Panc1 (cell line): Measurements from ENCODE around the gene SENP6. TPM values are rescaled to one million over a fixed set of nuclear protein-coding genes. Genes with fewer than 3 reads are reported as not detected.

ENCODE experiments used
- ATAC-seq: fragments of 200-7000 bp; cut with Tn5 transposase; 2 replicates; pipeline ENCODE4 v1.9.1; 2020; ENCODE audit warnings: mild to moderate bottlenecking, moderate library complexity
- BruUV-seq: library from RNA; stranded (reverse); fragments of 400-500 nt; replicated peaks from 2 replicates; lab custom pipeline; 2021; lab: Mats Ljungman, UMichigan
- CTCF ChIA-PET: fragments of 300-600 bp; sonication (Branson Sonifier 250); formaldehyde crosslinking; loops from one replicate; lab custom pipeline; 2022; ENCODE audit warnings: antibody characterized with exemption; lab: Charles Lee
- POLR2A ChIA-PET: fragments of 300-600 bp; sonication (Branson Sonifier 250); formaldehyde crosslinking; loops from one replicate; lab custom pipeline; 2022; ENCODE audit warnings: antibody characterized with exemption; lab: Charles Lee
- DNase-seq: peaks from one replicate; pipeline ENCODE4 v3.0.0-alpha.2; 2010; ENCODE audit warnings: low read depth, low spot score
- H3K27ac ChIP-seq: 2 replicates; pipeline ENCODE4 v1.5.1; 2011; ENCODE audit warnings: mild to moderate bottlenecking, low read length, inconsistent platforms
- H3K27me3 ChIP-seq: fragments of 200-500 bp; sonication (Bioruptor generic); 2 replicates; pipeline ENCODE4 v1.6.0; 2014; ENCODE audit warnings: low read length, inconsistent platforms; ENCODE audit not compliant: control insufficient read depth, insufficient read depth
- H3K36me3 ChIP-seq: fragments of 200-500 bp; sonication (Bioruptor generic); 2 replicates; pipeline ENCODE4 v1.5.1; 2014; ENCODE audit warnings: inconsistent platforms, mild to moderate bottlenecking, low read length, moderate library complexity; ENCODE audit not compliant: control insufficient read depth, insufficient read depth
- H3K4me1 ChIP-seq: 2 replicates; pipeline ENCODE4 v1.5.1; 2011; ENCODE audit warnings: inconsistent platforms, mild to moderate bottlenecking, low read length, moderate library complexity; ENCODE audit not compliant: control insufficient read depth, insufficient read depth
- H3K4me3 ChIP-seq, 2 experiments: 2 replicates each; pipeline ENCODE4 v1.5.1; 2011 to 2012; ENCODE audit warnings: low read depth in 2 of 2, low read length in 2 of 2, mild to moderate bottlenecking in 2 of 2, inconsistent platforms in 1 of 2, moderate library complexity in 1 of 2
- H3K9me3 ChIP-seq: fragments of 200-500 bp; sonication (Bioruptor generic); 2 replicates; pipeline ENCODE4 v1.5.1; 2014; ENCODE audit warnings: low read depth, mild to moderate bottlenecking, inconsistent platforms, low read length, moderate library complexity; ENCODE audit not compliant: control insufficient read depth, insufficient read depth
- POLR2AphosphoS5 ChIP-seq: IDR thresholded peaks from 2 replicates; pipeline ENCODE4 v1.6.1; 2012; ENCODE audit warnings: mild to moderate bottlenecking, low read depth, low read length, moderate library complexity
- SIN3A ChIP-seq: IDR thresholded peaks from 2 replicates; pipeline ENCODE4 v1.6.1; 2012; ENCODE audit warnings: low read depth, mild to moderate bottlenecking, low read length, moderate library complexity, borderline replicate concordance; ENCODE audit not compliant: insufficient read depth
- TCF7L2 ChIP-seq: IDR thresholded peaks from 2 replicates; pipeline ENCODE4 v1.6.1; 2011; ENCODE audit warnings: mild to moderate bottlenecking, low read depth, low read length, inconsistent platforms
- in situ Hi-C: cut with HindIII; loops from 2 replicates; pipeline ENCODE4 v1.10.0; 2016; ENCODE audit warnings: low sequenced_read_pairs, low pct_unique_long_range_greater_than_20kb
- intact Hi-C: fragments of 100-400 bp; cut with micrococcal nuclease; formaldehyde crosslinking; loops from one replicate; pipeline ENCODE4 v1.10.0; 2022; ENCODE audit not compliant: unreplicated experiment
- total RNA-seq: library from RNA; stranded (reverse); gene quantifications from one replicate; pipeline ENCODE4 v1.2.1, GENCODE V29; 2021; ENCODE audit not compliant: unreplicated experiment
- TF ChIP-seq, protein P1 (sequence below), 2 experiments: IDR thresholded peaks; 2 replicates each; pipeline ENCODE4 v1.6.1; 2011 to 2012; ENCODE audit warnings: low read depth in 2 of 2, control low read depth in 1 of 2, low read length in 1 of 2, mild to moderate bottlenecking in 1 of 2, moderate library complexity in 1 of 2; ENCODE audit not compliant: insufficient read depth in 1 of 2
- TF ChIP-seq, protein P2 (sequence below): fragments of 450-650 bp; IDR thresholded peaks from 2 replicates; pipeline ENCODE4 v1.5.1; 2017; ENCODE audit warnings: mild to moderate bottlenecking

Gene SENP6
- total RNA-seq, 1 experiment from 2014 or later = 58.7 TPM

DNA sequence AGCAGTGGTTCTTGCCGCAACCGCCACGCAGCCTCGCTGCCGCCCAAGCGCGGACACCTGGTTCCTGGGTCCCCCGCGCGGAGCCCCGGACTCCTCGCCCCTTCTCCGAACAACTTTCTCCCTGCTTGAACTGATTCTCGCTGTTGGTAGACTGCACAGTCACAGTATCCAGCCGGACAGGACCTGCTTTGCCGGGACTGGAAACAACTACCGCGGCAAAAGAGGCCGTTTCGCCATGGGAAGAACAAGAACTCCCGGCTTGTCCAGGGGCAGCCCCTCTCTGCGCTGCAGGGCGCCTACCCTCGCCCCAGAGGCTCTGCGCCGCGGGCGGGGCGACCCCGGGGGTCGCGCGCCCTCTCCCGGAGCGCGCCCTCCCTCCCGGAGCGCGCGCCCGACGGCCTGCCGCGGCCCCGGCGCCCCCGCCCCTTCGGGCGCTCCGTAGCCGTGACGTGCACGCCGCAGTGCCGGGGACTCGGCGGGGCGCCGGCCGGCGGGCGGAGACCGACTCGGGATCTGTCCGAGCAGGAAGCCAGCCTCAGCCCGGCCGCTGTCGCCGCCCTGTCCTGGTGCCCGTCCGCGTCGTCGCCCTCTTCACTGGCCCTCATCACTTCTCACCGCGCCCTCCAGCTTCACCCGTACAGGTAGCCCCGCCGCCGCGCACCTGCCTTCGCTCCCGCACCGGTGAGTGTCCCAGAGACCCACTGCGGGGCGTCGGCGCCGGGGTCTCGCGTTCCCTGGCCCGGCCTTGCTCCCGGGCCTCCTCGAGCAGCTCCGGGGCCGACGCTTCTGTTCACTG is 147.3 kb downstream of the SENP6 start, which contains the start of gene MYO6:
Gene MYO6 (plus strand): TSS at position 497 of the 796 bp plus-strand sequence. CDS start 68,309 bp downstream, outside the sequence.
- in situ Hi-C loops (no loop called here), intact Hi-C loops (no loop called here)
- DNase-seq (no peak), ATAC-seq (peak; percentile 96)
- ChIA-PET CTCF (no interaction called here), POLR2A (no interaction called here)
- Histone ChIP-seq H3K4me3 (peak within 1 kb of the TSS; percentile 76 to 90), H3K4me1 (peaks cover 24% of the 10 kb centered on the region), H3K27ac (peak within 1 kb of the TSS; percentile 89), H3K9me3 (no peaks in the 10 kb centered on the region), H3K36me3 (no peaks in the 10 kb centered on the region), H3K27me3 (no peaks in the 10 kb centered on the region; the same call in 1 of the 2 replicates)
- no TSS peak for BruUV-seq
- TF ChIP-seq SIN3A (peak; percentile 89), TCF7L2 (0 out of 2 replicates have a peak, but pooled peaks have one; percentile 13), POLR2AphosphoS5 (peak; percentile 83)
- TF ChIP-seq, protein P1, sequence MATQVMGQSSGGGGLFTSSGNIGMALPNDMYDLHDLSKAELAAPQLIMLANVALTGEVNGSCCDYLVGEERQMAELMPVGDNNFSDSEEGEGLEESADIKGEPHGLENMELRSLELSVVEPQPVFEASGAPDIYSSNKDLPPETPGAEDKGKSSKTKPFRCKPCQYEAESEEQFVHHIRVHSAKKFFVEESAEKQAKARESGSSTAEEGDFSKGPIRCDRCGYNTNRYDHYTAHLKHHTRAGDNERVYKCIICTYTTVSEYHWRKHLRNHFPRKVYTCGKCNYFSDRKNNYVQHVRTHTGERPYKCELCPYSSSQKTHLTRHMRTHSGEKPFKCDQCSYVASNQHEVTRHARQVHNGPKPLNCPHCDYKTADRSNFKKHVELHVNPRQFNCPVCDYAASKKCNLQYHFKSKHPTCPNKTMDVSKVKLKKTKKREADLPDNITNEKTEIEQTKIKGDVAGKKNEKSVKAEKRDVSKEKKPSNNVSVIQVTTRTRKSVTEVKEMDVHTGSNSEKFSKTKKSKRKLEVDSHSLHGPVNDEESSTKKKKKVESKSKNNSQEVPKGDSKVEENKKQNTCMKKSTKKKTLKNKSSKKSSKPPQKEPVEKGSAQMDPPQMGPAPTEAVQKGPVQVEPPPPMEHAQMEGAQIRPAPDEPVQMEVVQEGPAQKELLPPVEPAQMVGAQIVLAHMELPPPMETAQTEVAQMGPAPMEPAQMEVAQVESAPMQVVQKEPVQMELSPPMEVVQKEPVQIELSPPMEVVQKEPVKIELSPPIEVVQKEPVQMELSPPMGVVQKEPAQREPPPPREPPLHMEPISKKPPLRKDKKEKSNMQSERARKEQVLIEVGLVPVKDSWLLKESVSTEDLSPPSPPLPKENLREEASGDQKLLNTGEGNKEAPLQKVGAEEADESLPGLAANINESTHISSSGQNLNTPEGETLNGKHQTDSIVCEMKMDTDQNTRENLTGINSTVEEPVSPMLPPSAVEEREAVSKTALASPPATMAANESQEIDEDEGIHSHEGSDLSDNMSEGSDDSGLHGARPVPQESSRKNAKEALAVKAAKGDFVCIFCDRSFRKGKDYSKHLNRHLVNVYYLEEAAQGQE (IDR thresholded peaks at IDR 0.05; ENCODE audit: insufficient read depth in 1 of 2, low read depth in 2 of 2, low read length in 1 of 2) = no peak
- TF ChIP-seq, protein P2, sequence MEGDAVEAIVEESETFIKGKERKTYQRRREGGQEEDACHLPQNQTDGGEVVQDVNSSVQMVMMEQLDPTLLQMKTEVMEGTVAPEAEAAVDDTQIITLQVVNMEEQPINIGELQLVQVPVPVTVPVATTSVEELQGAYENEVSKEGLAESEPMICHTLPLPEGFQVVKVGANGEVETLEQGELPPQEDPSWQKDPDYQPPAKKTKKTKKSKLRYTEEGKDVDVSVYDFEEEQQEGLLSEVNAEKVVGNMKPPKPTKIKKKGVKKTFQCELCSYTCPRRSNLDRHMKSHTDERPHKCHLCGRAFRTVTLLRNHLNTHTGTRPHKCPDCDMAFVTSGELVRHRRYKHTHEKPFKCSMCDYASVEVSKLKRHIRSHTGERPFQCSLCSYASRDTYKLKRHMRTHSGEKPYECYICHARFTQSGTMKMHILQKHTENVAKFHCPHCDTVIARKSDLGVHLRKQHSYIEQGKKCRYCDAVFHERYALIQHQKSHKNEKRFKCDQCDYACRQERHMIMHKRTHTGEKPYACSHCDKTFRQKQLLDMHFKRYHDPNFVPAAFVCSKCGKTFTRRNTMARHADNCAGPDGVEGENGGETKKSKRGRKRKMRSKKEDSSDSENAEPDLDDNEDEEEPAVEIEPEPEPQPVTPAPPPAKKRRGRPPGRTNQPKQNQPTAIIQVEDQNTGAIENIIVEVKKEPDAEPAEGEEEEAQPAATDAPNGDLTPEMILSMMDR = no peak

DNA sequence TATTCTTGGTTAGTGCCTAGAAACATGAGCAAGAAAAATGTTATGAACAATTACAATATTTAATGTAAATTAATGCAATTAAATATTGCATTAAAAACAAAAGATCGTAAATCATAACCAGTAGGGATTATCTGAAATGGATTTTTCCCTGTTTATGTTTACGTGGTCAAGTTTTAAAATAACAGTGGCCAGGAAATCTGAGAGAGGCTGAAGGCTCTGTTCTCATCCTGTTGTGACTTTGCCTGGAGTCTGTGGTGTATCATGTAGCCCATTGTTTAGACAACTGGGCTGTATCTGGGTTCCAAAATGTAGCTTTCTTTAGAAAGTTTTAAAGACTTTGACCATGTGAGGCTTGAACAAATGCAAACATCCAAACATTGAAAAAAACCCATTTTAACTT is 149.8 kb downstream of the SENP6 start:
- no TSS peak for BruUV-seq
- intact Hi-C loops = no loop called here
- Histone ChIP-seq H3K9me3 (no peaks in the 10 kb centered on the region), H3K4me3 (0 out of 4 replicates have a peak overlapping the region, but pooled peaks of 1 of the 2 experiments have one; percentile 12), H3K27me3 (no peaks in the 10 kb centered on the region), H3K36me3 (no peaks in the 10 kb centered on the region), H3K4me1 (peaks cover 24% of the 10 kb centered on the region), H3K27ac (peak overlapping the region; percentile 25; the same call in 1 of the 2 replicates)
- POLR2A ChIA-PET = interaction anchor here (0.5 kb wide), 1 partner anchor 43 kb away, joined by 3 read pairs; no protein-coding TSS in a partner anchor
- ATAC-seq (no peak), DNase-seq (no peak)
- CTCF ChIA-PET = no interaction called here
- in situ Hi-C loops = no loop called here
- TF ChIP-seq, protein P1 (IDR thresholded peaks at IDR 0.05; ENCODE audit: insufficient read depth in 1 of 2, low read depth in 2 of 2, low read length in 1 of 2) = no peak
- TF ChIP-seq, protein P2 = no peak
